Measurements from ENCODE around the gene NMNAT3. TPM values are rescaled to one million over a fixed set of nuclear protein-coding genes. Genes with fewer than 3 reads are reported as not detected.

NMNAT3 gene
- total and polyA plus RNA-seq, 2 experiments from 2014 or later, result 8.3 to 9.2 TPM

- H3K4me1 ChIP-seq (ENCODE audit: insufficient read depth), result peaks cover 14% of the 10 kb centered on the region; the same call in 1 of the 2 replicates
- H3K27me3 Mint-ChIP-seq (ENCODE audit: insufficient read depth, low read depth, poor library complexity), result no peaks in the 10 kb centered on the region
- no peak overlapping the region for H3K4me3 ChIP-seq
- TF ChIP-seq, protein P1, sequence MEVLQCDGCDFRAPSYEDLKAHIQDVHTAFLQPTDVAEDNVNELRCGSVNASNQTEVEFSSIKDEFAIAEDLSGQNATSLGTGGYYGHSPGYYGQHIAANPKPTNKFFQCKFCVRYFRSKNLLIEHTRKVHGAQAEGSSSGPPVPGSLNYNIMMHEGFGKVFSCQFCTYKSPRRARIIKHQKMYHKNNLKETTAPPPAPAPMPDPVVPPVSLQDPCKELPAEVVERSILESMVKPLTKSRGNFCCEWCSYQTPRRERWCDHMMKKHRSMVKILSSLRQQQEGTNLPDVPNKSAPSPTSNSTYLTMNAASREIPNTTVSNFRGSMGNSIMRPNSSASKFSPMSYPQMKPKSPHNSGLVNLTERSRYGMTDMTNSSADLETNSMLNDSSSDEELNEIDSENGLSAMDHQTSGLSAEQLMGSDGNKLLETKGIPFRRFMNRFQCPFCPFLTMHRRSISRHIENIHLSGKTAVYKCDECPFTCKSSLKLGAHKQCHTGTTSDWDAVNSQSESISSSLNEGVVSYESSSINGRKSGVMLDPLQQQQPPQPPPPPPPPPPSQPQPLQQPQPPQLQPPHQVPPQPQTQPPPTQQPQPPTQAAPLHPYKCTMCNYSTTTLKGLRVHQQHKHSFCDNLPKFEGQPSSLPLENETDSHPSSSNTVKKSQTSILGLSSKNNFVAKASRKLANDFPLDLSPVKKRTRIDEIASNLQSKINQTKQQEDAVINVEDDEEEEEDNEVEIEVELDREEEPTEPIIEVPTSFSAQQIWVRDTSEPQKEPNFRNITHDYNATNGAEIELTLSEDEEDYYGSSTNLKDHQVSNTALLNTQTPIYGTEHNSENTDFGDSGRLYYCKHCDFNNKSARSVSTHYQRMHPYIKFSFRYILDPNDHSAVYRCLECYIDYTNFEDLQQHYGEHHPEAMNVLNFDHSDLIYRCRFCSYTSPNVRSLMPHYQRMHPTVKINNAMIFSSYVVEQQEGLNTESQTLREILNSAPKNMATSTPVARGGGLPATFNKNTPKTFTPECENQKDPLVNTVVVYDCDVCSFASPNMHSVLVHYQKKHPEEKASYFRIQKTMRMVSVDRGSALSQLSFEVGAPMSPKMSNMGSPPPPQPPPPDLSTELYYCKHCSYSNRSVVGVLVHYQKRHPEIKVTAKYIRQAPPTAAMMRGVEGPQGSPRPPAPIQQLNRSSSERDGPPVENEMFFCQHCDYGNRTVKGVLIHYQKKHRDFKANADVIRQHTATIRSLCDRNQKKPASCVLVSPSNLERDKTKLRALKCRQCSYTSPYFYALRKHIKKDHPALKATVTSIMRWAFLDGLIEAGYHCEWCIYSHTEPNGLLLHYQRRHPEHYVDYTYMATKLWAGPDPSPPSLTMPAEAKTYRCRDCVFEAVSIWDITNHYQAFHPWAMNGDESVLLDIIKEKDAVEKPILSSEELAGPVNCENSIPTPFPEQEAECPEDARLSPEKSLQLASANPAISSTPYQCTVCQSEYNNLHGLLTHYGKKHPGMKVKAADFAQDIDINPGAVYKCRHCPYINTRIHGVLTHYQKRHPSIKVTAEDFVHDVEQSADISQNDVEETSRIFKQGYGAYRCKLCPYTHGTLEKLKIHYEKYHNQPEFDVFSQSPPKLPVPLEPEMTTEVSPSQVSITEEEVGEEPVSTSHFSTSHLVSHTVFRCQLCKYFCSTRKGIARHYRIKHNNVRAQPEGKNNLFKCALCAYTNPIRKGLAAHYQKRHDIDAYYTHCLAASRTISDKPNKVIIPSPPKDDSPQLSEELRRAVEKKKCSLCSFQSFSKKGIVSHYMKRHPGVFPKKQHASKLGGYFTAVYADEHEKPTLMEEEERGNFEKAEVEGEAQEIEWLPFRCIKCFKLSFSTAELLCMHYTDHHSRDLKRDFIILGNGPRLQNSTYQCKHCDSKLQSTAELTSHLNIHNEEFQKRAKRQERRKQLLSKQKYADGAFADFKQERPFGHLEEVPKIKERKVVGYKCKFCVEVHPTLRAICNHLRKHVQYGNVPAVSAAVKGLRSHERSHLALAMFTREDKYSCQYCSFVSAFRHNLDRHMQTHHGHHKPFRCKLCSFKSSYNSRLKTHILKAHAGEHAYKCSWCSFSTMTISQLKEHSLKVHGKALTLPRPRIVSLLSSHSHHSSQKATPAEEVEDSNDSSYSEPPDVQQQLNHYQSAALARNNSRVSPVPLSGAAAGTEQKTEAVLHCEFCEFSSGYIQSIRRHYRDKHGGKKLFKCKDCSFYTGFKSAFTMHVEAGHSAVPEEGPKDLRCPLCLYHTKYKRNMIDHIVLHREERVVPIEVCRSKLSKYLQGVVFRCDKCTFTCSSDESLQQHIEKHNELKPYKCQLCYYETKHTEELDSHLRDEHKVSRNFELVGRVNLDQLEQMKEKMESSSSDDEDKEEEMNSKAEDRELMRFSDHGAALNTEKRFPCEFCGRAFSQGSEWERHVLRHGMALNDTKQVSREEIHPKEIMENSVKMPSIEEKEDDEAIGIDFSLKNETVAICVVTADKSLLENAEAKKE (CRISPR knock-in tag; IDR thresholded peaks at IDR 0.05), result no peak
- TF ChIP-seq ZNF331 (CRISPR knock-in tag; IDR thresholded peaks at IDR 0.05; ENCODE audit: low read depth), result no peak
- TF ChIP-seq JUNB (IDR thresholded peaks at IDR 0.05; ENCODE audit: unreplicated experiment), result no peak
- ATAC-seq, result no peak
- H3K9me3 Mint-ChIP-seq, result no peaks in the 10 kb centered on the region
- no peaks in the 10 kb centered on the region for H3K79me2 ChIP-seq (replicated peaks; ENCODE audit: insufficient read depth)
- peaks cover 18% of the 10 kb centered on the region for H3K4me1 Mint-ChIP-seq
- no peaks in the 10 kb centered on the region for H3K36me3 Mint-ChIP-seq (ENCODE audit: low read depth)
- H3F3A ChIP-seq (replicated peaks; ENCODE audit: low read depth), result no peaks in the 10 kb centered on the region
- H3K9me2 ChIP-seq (ENCODE audit: insufficient read depth), result no peaks in the 10 kb centered on the region; the same call in 1 of the 2 replicates
- H3K27ac Mint-ChIP-seq, result no peak overlapping the region
- no peaks in the 10 kb centered on the region for H4K20me1 ChIP-seq (replicated peaks; ENCODE audit: insufficient read depth)
- H3K36me3 ChIP-seq (ENCODE audit: insufficient read depth), result no peaks in the 10 kb centered on the region
- H2AFZ ChIP-seq, result no peak overlapping the region
- H3K27me3 ChIP-seq (ENCODE audit: insufficient read depth), result no peaks in the 10 kb centered on the region
- H3K4me3 Mint-ChIP-seq, result no peak overlapping the region
- no peak overlapping the region for H3K27ac ChIP-seq (ENCODE audit: low read depth)
- H3K4me2 ChIP-seq, result no peak overlapping the region
- DNase-seq (ENCODE audit: low spot score), result no peak
Observed at GRCh38 chr3:139560411-139560810, 117.4 kb downstream of the NMNAT3 start.

- H3K27ac ChIP-seq (ENCODE audit: low read depth), result no peak overlapping the region
- no peaks in the 10 kb centered on the region for H3K79me2 ChIP-seq (replicated peaks; ENCODE audit: insufficient read depth)
- H3K4me2 ChIP-seq, result no peak overlapping the region
- Mint-ChIP-seq H3K4me3 (no peak overlapping the region), H3K4me1 (peaks cover 21% of the 10 kb centered on the region), H3K27ac (no peak overlapping the region), H3K36me3 (ENCODE audit: low read depth) (no peaks in the 10 kb centered on the region), H3K27me3 (ENCODE audit: insufficient read depth, low read depth, poor library complexity) (no peaks in the 10 kb centered on the region), H3K9me3 (no peaks in the 10 kb centered on the region)
- DNase-seq (ENCODE audit: low spot score) (no peak), ATAC-seq (no peak)
- H3F3A ChIP-seq (replicated peaks; ENCODE audit: low read depth), result no peaks in the 10 kb centered on the region
- no peaks in the 10 kb centered on the region for H3K36me3 ChIP-seq (ENCODE audit: insufficient read depth)
- no peak overlapping the region for H3K4me3 ChIP-seq
- H3K4me1 ChIP-seq (ENCODE audit: insufficient read depth), result peaks cover 14% of the 10 kb centered on the region; the same call in 1 of the 2 replicates
- H2AFZ ChIP-seq, result no peak overlapping the region
- H3K9me2 ChIP-seq (ENCODE audit: insufficient read depth), result no peaks in the 10 kb centered on the region; the same call in 1 of the 2 replicates
- no peaks in the 10 kb centered on the region for H4K20me1 ChIP-seq (replicated peaks; ENCODE audit: insufficient read depth)
- no peaks in the 10 kb centered on the region for H3K27me3 ChIP-seq (ENCODE audit: insufficient read depth)
- TF ChIP-seq, protein P2, sequence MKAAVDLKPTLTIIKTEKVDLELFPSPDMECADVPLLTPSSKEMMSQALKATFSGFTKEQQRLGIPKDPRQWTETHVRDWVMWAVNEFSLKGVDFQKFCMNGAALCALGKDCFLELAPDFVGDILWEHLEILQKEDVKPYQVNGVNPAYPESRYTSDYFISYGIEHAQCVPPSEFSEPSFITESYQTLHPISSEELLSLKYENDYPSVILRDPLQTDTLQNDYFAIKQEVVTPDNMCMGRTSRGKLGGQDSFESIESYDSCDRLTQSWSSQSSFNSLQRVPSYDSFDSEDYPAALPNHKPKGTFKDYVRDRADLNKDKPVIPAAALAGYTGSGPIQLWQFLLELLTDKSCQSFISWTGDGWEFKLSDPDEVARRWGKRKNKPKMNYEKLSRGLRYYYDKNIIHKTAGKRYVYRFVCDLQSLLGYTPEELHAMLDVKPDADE (IDR thresholded peaks at IDR 0.05), result no peak
- no peak for TF ChIP-seq ZNF331 (CRISPR knock-in tag; IDR thresholded peaks at IDR 0.05; ENCODE audit: low read depth)
- TF ChIP-seq CREB1 (CRISPR knock-in tag; IDR thresholded peaks at IDR 0.05; ENCODE audit: low read depth), result no peak
- TF ChIP-seq, protein P1 (CRISPR knock-in tag; IDR thresholded peaks at IDR 0.05), result no peak
Observed at GRCh38 chr3:139559541-139559940, 118.2 kb downstream of the NMNAT3 start.

Measured in GM23338 (cell line).